Keratinocyte (primary cell): ENCODE results near the gene ORMDL3. TPM values are rescaled to one million over a fixed set of nuclear protein-coding genes. Genes with fewer than 3 reads are reported as not detected.

ENCODE experiments used
- DNase-seq: peaks from one replicate; pipeline ENCODE4 v3.0.0-alpha.2; 2011; ENCODE audit warnings: low read depth, missing footprints, low spot score
- FAIRE-seq: peaks from 2 replicates; lab custom pipeline; 2011; peaks lifted over from hg19 to GRCh38; lab: Jason Lieb, UNC
- H2AFZ ChIP-seq: 2 replicates; pipeline ENCODE4 v1.6.0; 2012; ENCODE audit warnings: low read length, control low read depth, inconsistent platforms; ENCODE audit not compliant: control insufficient read depth
- H3K27ac ChIP-seq: 2 replicates; pipeline ENCODE4 v1.5.1; 2011; ENCODE audit warnings: low read length; ENCODE audit not compliant: control insufficient read depth, insufficient read depth
- H3K27me3 ChIP-seq: 3 replicates; pipeline ENCODE4 v1.6.0; 2011; ENCODE audit warnings: low read length; ENCODE audit not compliant: control insufficient read depth, insufficient read depth; ENCODE audit errors: extremely low read depth
- H3K36me3 ChIP-seq, 2 experiments: 2 replicates in 1 of 2; 3 replicates in 1 of 2; pipeline ENCODE4 v1.5.1; 2011; ENCODE audit warnings: low read length in 2 of 2, mild to moderate bottlenecking in 1 of 2; ENCODE audit not compliant: control insufficient read depth in 2 of 2, insufficient read depth in 2 of 2; ENCODE audit errors: extremely low read depth in 1 of 2
- H3K4me1 ChIP-seq: 3 replicates; pipeline ENCODE4 v1.5.1; 2011; ENCODE audit warnings: low read length; ENCODE audit not compliant: control insufficient read depth, insufficient read depth; ENCODE audit errors: extremely low read depth
- H3K4me2 ChIP-seq: 3 replicates; pipeline ENCODE4 v1.6.0; 2011; ENCODE audit warnings: low read depth, low read length; ENCODE audit not compliant: control insufficient read depth, insufficient read depth; ENCODE audit errors: extremely low read depth
- H3K4me3 ChIP-seq, 3 experiments: fragments of 200-600 bp in 1 of 3; sonication (generic) in 1 of 3; 2 replicates in 2 of 3; 3 replicates in 1 of 3; pipeline ENCODE4 v1.5.1; 2011 to 2016; ENCODE audit warnings: low read length in 3 of 3, mild to moderate bottlenecking in 3 of 3, control low read depth in 2 of 3, inconsistent platforms in 1 of 3, low read depth in 1 of 3, mixed read lengths in 1 of 3, mixed run types in 1 of 3, moderate library complexity in 1 of 3; ENCODE audit not compliant: control insufficient read depth in 2 of 3, insufficient read depth in 2 of 3; ENCODE audit errors: extremely low read depth in 1 of 3
- H3K79me2 ChIP-seq: 2 replicates; pipeline ENCODE4 v1.6.0; 2012; ENCODE audit warnings: low read length; ENCODE audit not compliant: control insufficient read depth, insufficient read depth
- H3K9ac ChIP-seq: 3 replicates; pipeline ENCODE4 v1.6.0; 2011; ENCODE audit warnings: low read length; ENCODE audit not compliant: control insufficient read depth, insufficient read depth; ENCODE audit errors: extremely low read depth
- H3K9me1 ChIP-seq: 3 replicates; pipeline ENCODE4 v1.6.0; 2011; ENCODE audit warnings: low read length; ENCODE audit not compliant: control insufficient read depth, insufficient read depth; ENCODE audit errors: extremely low read depth
- H3K9me3 ChIP-seq: 2 replicates; pipeline ENCODE4 v1.5.1; 2012; ENCODE audit warnings: low read depth, low read length; ENCODE audit not compliant: control insufficient read depth
- H4K20me1 ChIP-seq: 3 replicates; pipeline ENCODE4 v1.6.0; 2011; ENCODE audit warnings: low read length; ENCODE audit not compliant: control insufficient read depth, insufficient read depth; ENCODE audit errors: extremely low read depth
- CTCF ChIP-seq, 3 experiments: IDR thresholded peaks in 1 of 3; conservative IDR thresholded peaks in 1 of 3; optimal IDR thresholded peaks in 1 of 3; 2 replicates in 2 of 3; 3 replicates in 1 of 3; pipeline versions ENCODE3 to v1.5.1; 2011; ENCODE audit warnings: low read length in 3 of 3, mild to moderate bottlenecking in 3 of 3, moderate library complexity in 2 of 3, control low read depth in 1 of 3, inconsistent platforms in 1 of 3; ENCODE audit not compliant: insufficient read depth in 2 of 3; ENCODE audit errors: extremely low read depth in 1 of 3
- EZH2 ChIP-seq: IDR thresholded peaks from one replicate; pipeline ENCODE4 v1.6.1; 2012; ENCODE audit warnings: inconsistent platforms, mild to moderate bottlenecking, low read length, moderate library complexity
- dilution Hi-C: fragments of 300-500 bp; cut with MboI; formaldehyde crosslinking; loops from one replicate; pipeline ENCODE4 v1.7.0; 2020; ENCODE audit warnings: low sequenced_read_pairs; ENCODE audit not compliant: extremely low pct_ligation_motif_present
- polyA plus RNA-seq, 5 experiments: library from polyadenylated mRNA; depleted of rRNA in 3 of 5; stranded (reverse) in 3 of 5; stranded (forward) in 1 of 5; unstranded in 1 of 5; fragments of >200 nt; gene quantifications; 1 replicate in 1 of 5; 2 replicates in 3 of 5; 3 replicates in 1 of 5; pipeline versions ENCODE4 v1.2.1 to v1.2.3, GENCODE V29; 2011 to 2012; ENCODE audit warnings: missing spikeins in 2 of 5, low read depth in 1 of 5, low replicate concordance in 1 of 5

ORMDL3 gene
- polyA plus RNA-seq, 1 donor (not counting 4 experiments of a cell fraction or from before 2014, with no cell fraction given) = 36.3 TPM

GRCh38 chr17:39908789-39909352, 18.5 kb downstream of the ORMDL3 start:
- Histone ChIP-seq H2AFZ (no peak overlapping the region), H3K9me1 (no peaks in the 10 kb centered on the region), H3K9ac (no peak overlapping the region), H3K27ac (no peak overlapping the region), H4K20me1 (no peaks in the 10 kb centered on the region), H3K9me3 (no peaks in the 10 kb centered on the region), H3K4me1 (no peaks in the 10 kb centered on the region), H3K4me2 (no peak overlapping the region), H3K36me3 (peaks cover 0 to 15% of the 10 kb centered on the region in 2 experiments), H3K27me3 (no peaks in the 10 kb centered on the region), H3K79me2 (no peaks in the 10 kb centered on the region), H3K4me3 (no peak overlapping the region)
- DNase-seq = no peak
- dilution Hi-C loops = no loop called here
- FAIRE-seq = no peak
- TF ChIP-seq CTCF (optimal IDR thresholded peaks at IDR 0.05 in 1 of 3, IDR thresholded peaks at IDR 0.05 in 1 of 3, conservative IDR thresholded peaks at IDR 0.05 in 1 of 3; ENCODE audit: extremely low read depth in 1 of 3, insufficient read depth in 2 of 3, low read length in 3 of 3) (no peak), EZH2 (no peak)

GRCh38 chr17:39904990-39905288, 22.5 kb downstream of the ORMDL3 start:
- Histone ChIP-seq H3K4me1 (no peaks in the 10 kb centered on the region), H3K9ac (no peak overlapping the region), H3K27me3 (no peaks in the 10 kb centered on the region), H3K4me2 (no peak overlapping the region), H2AFZ (no peak overlapping the region), H3K9me1 (no peaks in the 10 kb centered on the region), H4K20me1 (no peaks in the 10 kb centered on the region), H3K4me3 (no peak overlapping the region), H3K36me3 (peaks cover 0 to 3% of the 10 kb centered on the region in 2 experiments), H3K27ac (no peak overlapping the region), H3K9me3 (no peaks in the 10 kb centered on the region), H3K79me2 (no peaks in the 10 kb centered on the region)
- FAIRE-seq (no peak), DNase-seq (no peak)
- dilution Hi-C loops = no loop called here
- TF ChIP-seq CTCF (optimal IDR thresholded peaks at IDR 0.05 in 1 of 3, IDR thresholded peaks at IDR 0.05 in 1 of 3, conservative IDR thresholded peaks at IDR 0.05 in 1 of 3; ENCODE audit: extremely low read depth in 1 of 3, insufficient read depth in 2 of 3, low read length in 3 of 3) (no peak), EZH2 (no peak)
